Kidney epithelial cell (primary cell): ENCODE data around the gene CAMK2A. TPM values are rescaled to one million over a fixed set of nuclear protein-coding genes. Genes with fewer than 3 reads are reported as not detected.

Source experiments
- DNase-seq: peaks from one replicate; pipeline ENCODE4 v3.0.0-alpha.2; 2010; ENCODE audit warnings: low read depth
- H3K27me3 ChIP-seq: 2 replicates; pipeline ENCODE4 v1.6.0; 2011; ENCODE audit warnings: low read length; ENCODE audit not compliant: control insufficient read depth, insufficient read depth
- H3K36me3 ChIP-seq: 2 replicates; pipeline ENCODE4 v1.5.1; 2011; ENCODE audit warnings: low read length; ENCODE audit not compliant: control insufficient read depth, insufficient read depth
- H3K4me3 ChIP-seq: 2 replicates; pipeline ENCODE4 v1.5.1; 2011; ENCODE audit warnings: low read depth, mild to moderate bottlenecking, control low read depth, low read length
- CTCF ChIP-seq: IDR thresholded peaks from 2 replicates; pipeline ENCODE4 v1.5.1; 2011; ENCODE audit warnings: mild to moderate bottlenecking, moderate library complexity, low read length, control low read depth, inconsistent platforms; ENCODE audit not compliant: insufficient read depth, poor library complexity, severe bottlenecking
- total RNA-seq: library from RNA; depleted of rRNA; stranded (reverse); fragments of >200 nt; gene quantifications from 2 replicates; pipeline ENCODE4 v1.2.3, GENCODE V29; 2015

CAMK2A gene
- total RNA-seq, 1 donor from 2014 or later: not detected

DNA sequence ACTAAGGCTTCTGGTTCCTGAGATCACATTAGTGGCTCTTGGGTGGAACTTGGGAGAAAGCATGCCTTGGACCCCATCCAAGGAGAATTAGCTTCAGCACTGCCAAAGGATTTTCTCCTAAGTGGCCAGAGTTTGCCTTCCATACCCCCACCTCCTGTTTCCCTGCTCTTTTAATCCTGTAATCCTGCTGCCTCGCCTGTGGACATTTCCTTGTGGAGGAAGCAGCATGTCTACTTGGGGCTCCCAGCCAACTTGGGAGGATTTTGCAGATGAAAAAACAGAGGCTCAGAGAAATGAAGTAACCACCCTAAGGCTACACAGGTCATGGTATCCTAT is 11.6 kb upstream of the CAMK2A start:
- no peaks in the 10 kb centered on the region for H3K36me3 ChIP-seq
- no peak overlapping the region for H3K4me3 ChIP-seq
- no peak for DNase-seq
- no peak for TF ChIP-seq CTCF
- H3K27me3 ChIP-seq: no peaks in the 10 kb centered on the region

DNA sequence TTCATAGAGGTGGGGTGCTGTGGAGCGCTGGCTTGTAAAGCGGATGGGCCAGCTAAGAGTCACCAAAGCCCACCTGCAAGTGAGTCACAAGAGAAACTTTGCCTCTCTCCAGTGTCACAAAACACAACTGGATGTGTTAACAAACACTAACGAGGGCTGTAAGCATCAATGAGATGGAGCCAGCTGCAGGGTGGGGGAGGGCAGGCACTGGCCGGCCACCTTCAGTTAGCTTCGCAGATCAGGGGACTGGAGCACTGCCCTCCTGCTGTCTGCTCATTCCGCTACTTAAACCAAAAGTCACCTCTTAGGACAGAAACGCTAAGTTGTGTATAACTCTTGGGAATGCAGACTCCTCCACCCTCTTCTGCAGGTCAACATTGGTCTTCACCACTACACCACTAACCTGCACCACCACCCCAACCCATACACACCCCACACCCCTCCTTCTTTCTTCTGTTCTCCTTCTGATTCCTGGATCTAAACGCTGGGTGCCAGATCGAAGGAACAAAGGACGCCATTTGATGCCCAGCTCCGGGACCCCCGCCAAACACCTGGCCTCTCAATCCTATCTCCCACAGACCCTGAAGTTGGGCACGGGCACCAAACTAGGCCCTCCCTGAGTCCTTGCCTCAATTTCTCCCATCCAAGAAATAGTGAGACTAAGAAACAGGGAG is 11.1 kb upstream of the CAMK2A start:
- no peaks in the 10 kb centered on the region for H3K36me3 ChIP-seq
- no peak overlapping the region for H3K4me3 ChIP-seq
- no peaks in the 10 kb centered on the region for H3K27me3 ChIP-seq
- DNase-seq: no peak
- no peak for TF ChIP-seq CTCF

DNA sequence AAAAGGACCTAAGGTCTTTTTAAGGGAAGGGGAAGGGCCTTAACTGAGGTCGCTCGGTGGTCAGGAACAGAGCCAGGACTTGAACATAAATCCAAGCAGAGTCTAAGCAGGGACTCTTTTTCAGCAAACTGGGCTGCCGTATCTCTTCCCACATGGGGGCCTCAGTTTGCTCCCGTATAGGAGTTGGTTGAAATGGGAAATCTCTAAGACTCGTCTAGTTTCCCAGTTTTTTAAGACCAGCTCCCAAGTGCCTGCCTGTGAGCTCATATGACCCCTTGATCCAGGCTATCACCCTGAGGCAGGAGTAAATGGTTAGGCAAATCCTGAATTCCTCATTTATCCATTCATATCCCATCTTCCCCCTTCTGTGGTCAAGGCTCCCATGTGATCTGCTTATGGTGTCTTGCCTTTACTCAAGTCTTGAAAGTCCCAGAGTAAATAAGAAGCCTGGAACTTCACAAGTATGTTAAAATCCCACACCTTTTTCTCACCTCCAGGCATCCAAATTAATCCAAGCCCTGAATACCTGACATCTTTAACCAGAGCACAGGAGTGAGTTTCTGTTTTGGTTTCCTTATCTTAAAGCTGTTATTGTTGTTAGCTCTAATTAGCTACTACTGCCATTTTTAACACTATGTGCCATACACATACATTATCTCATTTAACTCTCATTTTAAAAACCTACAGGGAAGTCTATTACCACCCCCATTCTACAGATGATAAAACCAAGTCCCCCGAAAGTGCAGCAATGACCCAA is 10.2 kb upstream of the CAMK2A start:
- no peaks in the 10 kb centered on the region for H3K27me3 ChIP-seq
- DNase-seq: no peak
- no peaks in the 10 kb centered on the region for H3K36me3 ChIP-seq
- TF ChIP-seq CTCF: no peak
- H3K4me3 ChIP-seq: no peak overlapping the region

DNA sequence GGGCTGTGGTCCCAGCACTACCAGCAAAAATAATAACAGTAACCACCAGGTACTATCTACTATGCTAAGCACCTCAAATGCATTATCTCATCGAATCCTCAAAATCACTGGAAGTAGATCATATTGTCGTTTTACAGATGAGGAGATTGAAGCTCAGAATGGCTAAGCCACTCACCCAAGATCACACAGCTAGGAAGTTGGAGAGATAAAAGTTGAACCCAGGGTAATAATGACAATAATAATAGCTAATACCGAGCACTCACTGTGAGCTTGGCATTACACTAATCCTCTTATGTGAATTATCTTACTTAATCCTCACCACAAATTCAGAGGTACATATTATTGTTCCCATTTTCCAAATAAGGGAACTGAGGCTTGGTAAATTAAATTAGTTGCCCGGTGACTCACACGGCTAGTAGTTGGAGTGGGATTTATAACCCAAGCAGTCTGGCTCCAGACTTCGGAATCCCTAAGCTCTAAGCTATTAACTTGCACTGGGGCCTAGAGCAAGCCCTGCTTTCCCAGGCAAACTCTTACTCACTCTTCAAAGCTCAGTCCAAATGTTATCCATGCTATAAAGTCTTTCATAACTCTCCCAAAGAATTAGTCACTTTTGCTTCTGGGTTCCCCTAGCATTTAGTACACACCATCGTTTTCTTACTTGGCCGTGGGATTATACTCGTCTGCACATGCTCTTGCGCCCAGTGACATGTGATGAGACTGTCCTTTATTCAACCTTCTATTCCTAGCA is 9.3 kb upstream of the CAMK2A start:
- no peak overlapping the region for H3K4me3 ChIP-seq
- TF ChIP-seq CTCF: no peak
- no peaks in the 10 kb centered on the region for H3K27me3 ChIP-seq
- H3K36me3 ChIP-seq: no peaks in the 10 kb centered on the region
- DNase-seq: peak; percentile 55

DNA sequence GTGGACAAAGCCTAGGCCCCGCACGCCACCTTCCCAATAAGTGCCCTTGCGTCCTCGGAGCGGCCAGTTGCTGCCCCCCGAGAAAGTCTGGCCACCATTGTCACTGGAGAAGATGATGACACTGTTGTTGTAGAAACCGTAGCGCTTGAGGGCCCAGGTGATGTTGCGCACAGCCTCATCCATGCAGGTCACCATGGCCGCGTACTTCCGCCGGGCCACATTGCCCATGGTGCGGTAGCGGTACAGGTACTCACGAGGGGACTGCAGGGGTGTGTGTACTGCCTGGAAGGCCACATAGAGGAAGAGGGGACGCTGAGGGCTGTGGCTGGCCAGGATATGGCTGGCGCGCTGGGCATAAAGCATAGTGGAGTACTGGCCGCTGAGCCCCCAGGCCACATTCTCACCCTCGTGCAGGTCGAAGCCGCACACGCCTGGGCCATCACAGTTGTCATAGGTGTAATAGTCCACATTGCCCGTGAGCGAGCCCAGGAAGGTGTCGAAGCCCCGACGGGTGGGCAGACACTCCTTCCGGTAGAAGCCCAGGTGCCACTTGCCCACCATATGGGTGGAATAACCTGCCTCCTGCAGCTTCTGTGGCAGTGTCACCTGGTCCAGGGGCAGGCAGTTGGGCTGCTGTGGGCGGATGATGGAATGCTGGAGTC is 8.5 kb upstream of the CAMK2A start:
- no peaks in the 10 kb centered on the region for H3K36me3 ChIP-seq
- no peak overlapping the region for H3K4me3 ChIP-seq
- no peak for TF ChIP-seq CTCF
- DNase-seq: no peak
- H3K27me3 ChIP-seq: no peaks in the 10 kb centered on the region
